Activated naive CD4-positive, alpha-beta T cell treated with anti-CD3 and anti-CD28 coated beads, Interleukin-2, amount 10 ng/mL, durations not matched to agents 5 hours and 36 hours (primary cell): ENCODE measurements around the gene RIBC2. TPM values are rescaled to one million over a fixed set of nuclear protein-coding genes. Genes with fewer than 3 reads are reported as not detected.

Source experiments
- total RNA-seq, 2 experiments: library from RNA; stranded (reverse); gene quantifications; one replicate each; pipeline ENCODE4 v1.2.3, GENCODE V29; 2021

RIBC2 gene
- 1 to 10 TPM; 7.8 to 8.2 TPM for total RNA-seq

GRCh38 chr22:45413368-45414211 lies at the start of gene RIBC2, which contains the start of gene SMC1B:
Gene RIBC2 (plus strand): TSS chr22:45413693. CDS start chr22:45413887, 194 bp downstream.
Gene SMC1B (minus strand): TSS chr22:45413599. CDS start chr22:45413567, 32 bp downstream.

Other genes with a start within 250 kb of the RIBC2 start
- gene NUP50, start 249.8 kb upstream of the RIBC2 start, total RNA-seq: 100 to 1,000 TPM; 157 to 161 TPM
- 10 to 100 TPM; 24.0 to 26.1 TPM for gene KIAA0930, start 172.8 kb upstream of the RIBC2 start, total RNA-seq
- not detected for gene UPK3A, start 128.7 kb upstream of the RIBC2 start, total RNA-seq
- 10 to 100 TPM; 65.9 to 66.3 TPM for gene FAM118A, start 103.8 kb upstream of the RIBC2 start, total RNA-seq
- gene SMC1B, start 94 bp upstream of the RIBC2 start, total RNA-seq: under 1 TPM; 0.53 to 0.60 TPM
- not detected for gene FBLN1, start 89.2 kb downstream of the RIBC2 start, total RNA-seq